Lower lobe of right lung (tissue), 2 donors: ENCODE results near the gene TTC22. TPM values are rescaled to one million over a fixed set of nuclear protein-coding genes. Genes with fewer than 3 reads are reported as not detected.
A peak's percentile ranks its signal among the peaks of the same experiment; 100 is the strongest.
"Not testable (repeated sequence)": the region's sequence is repeated elsewhere in the genome, so short reads cannot be mapped to it uniquely, and the experiment has no call there.

Experiments
- ATAC-seq, 2 donors: fragments of 200-7000 bp; cut with Tn5 transposase; one replicate each; pipeline ENCODE4 v1.9.1; 2020 to 2022; ENCODE audit warnings: mild to moderate bottlenecking in 2 of 2, moderate library complexity in 2 of 2
- DNase-seq: peaks from one replicate; pipeline ENCODE4 v3.0.0-alpha.2; 2020
- H3K27ac ChIP-seq: fragments of 200-600 bp; one replicate; pipeline ENCODE4 v1.8.0; 2022
- H3K27me3 ChIP-seq: fragments of 200-600 bp; one replicate; pipeline ENCODE4 v1.8.0; 2022; ENCODE audit warnings: low read depth
- H3K36me3 ChIP-seq: fragments of 200-600 bp; one replicate; pipeline ENCODE4 v1.8.0; 2022; ENCODE audit warnings: mild to moderate bottlenecking
- H3K4me1 ChIP-seq: fragments of 200-600 bp; one replicate; pipeline ENCODE4 v1.8.0; 2022
- H3K4me3 ChIP-seq: fragments of 200-600 bp; one replicate; pipeline ENCODE4 v1.8.0; 2022; ENCODE audit warnings: mild to moderate bottlenecking
- H3K9me3 ChIP-seq: fragments of 200-600 bp; one replicate; pipeline ENCODE4 v1.8.0; 2022
- intact Hi-C: fragments of 100-400 bp; cut with DNase I; formaldehyde crosslinking; loops from one replicate; pipeline ENCODE4 v1.11.0; 2022
- total RNA-seq: library from RNA; stranded (reverse); fragmentation: NEBNext Ultra II Directional; extraction: Animal tissue kit (Norgen Biotek cat#: 25700); gene quantifications from one replicate; pipeline ENCODE4 v1.2.1, GENCODE V29; 2021
- TF ChIP-seq, protein P1 (sequence below): fragments of 200-600 bp; IDR thresholded peaks from one replicate; pipeline ENCODE4 v1.8.0; 2022; ENCODE audit warnings: antibody characterized with exemption, mild to moderate bottlenecking
- donor health status: DM: no; HTN: yes; CAD: no; lungs with severe emphysema.

Gene TTC22
- total RNA-seq, 1 donor from 2014 or later = 8.4 TPM

DNA sequence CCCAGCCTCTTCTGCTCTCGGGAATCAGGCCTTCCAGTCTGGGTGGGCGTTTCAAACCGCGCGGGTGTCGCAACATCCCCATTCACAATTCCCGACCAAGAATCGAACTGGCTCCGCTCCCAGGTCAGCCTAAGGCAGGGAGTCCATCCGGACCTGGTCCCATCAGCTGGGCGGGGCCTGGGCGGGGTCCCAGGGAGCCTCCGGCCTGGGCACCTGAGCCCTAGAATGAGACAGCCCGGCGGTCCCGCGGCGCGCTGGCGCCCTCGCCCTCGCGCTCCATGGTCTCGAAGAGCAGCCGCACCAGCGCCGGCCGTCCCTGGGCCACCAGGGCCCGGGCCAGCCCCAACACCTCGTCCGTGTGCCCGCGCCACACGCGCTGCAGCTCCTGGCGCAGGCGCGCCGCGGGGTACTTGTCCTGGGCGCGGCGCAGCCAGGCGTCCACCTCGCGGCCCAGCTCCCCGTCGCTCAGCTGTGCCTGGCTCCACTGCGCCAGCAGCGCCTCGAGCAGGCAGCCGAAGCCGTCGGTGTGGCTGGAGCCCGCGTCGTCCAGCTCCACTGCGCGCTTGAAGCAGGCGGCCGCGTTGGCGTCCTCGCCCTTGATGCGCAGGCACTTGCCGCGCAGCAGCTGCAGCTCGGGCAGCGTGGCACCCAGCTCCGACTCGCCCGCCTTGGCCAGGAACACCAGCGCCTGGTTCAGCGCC lies 19.9 kb downstream of the TTC22 start:
- TF ChIP-seq, protein P1, sequence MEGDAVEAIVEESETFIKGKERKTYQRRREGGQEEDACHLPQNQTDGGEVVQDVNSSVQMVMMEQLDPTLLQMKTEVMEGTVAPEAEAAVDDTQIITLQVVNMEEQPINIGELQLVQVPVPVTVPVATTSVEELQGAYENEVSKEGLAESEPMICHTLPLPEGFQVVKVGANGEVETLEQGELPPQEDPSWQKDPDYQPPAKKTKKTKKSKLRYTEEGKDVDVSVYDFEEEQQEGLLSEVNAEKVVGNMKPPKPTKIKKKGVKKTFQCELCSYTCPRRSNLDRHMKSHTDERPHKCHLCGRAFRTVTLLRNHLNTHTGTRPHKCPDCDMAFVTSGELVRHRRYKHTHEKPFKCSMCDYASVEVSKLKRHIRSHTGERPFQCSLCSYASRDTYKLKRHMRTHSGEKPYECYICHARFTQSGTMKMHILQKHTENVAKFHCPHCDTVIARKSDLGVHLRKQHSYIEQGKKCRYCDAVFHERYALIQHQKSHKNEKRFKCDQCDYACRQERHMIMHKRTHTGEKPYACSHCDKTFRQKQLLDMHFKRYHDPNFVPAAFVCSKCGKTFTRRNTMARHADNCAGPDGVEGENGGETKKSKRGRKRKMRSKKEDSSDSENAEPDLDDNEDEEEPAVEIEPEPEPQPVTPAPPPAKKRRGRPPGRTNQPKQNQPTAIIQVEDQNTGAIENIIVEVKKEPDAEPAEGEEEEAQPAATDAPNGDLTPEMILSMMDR = no peak

GRCh38 chr1:54777431-54777830 lies 23.7 kb downstream of the TTC22 start:
- no peak overlapping the region for H3K27ac ChIP-seq
- no peaks in the 10 kb centered on the region for H3K9me3 ChIP-seq
- TF ChIP-seq, protein P1 = no peak
- H3K4me3 ChIP-seq = no peak overlapping the region
- H3K27me3 ChIP-seq = peaks cover 13% of the 10 kb centered on the region
- intact Hi-C loops = no loop called here
- no peaks in the 10 kb centered on the region for H3K36me3 ChIP-seq
- ATAC-seq = no peak
- H3K4me1 ChIP-seq = no peaks in the 10 kb centered on the region
- no peak for DNase-seq

More for the DNA sequence above, 19.9 kb downstream of the TTC22 start:
- ATAC-seq (peak; percentile 30 to 50), DNase-seq (no peak)
- intact Hi-C loops = no loop called here
- Histone ChIP-seq H3K9me3 (no peaks in the 10 kb centered on the region), H3K27ac (no peak overlapping the region), H3K4me3 (no peak overlapping the region), H3K27me3 (peaks cover 11% of the 10 kb centered on the region), H3K36me3 (no peaks in the 10 kb centered on the region), H3K4me1 (no peaks in the 10 kb centered on the region)

GRCh38 chr1:54777011-54777410 lies 24.1 kb downstream of the TTC22 start:
- no peak overlapping the region for H3K27ac ChIP-seq
- no peaks in the 10 kb centered on the region for H3K9me3 ChIP-seq
- H3K27me3 ChIP-seq = peaks cover 13% of the 10 kb centered on the region
- TF ChIP-seq, protein P1 = no peak
- no peaks in the 10 kb centered on the region for H3K4me1 ChIP-seq
- H3K36me3 ChIP-seq = no peaks in the 10 kb centered on the region
- no peak for DNase-seq
- ATAC-seq = no peak
- no peak overlapping the region for H3K4me3 ChIP-seq
- intact Hi-C loops = no loop called here

- H3K4me1 ChIP-seq, ATAC-seq, H3K27ac ChIP-seq, H3K4me3 ChIP-seq, DNase-seq, H3K9me3 ChIP-seq, intact Hi-C loops, H3K27me3 ChIP-seq, H3K36me3 ChIP-seq: not testable (repeated sequence)
Observed at GRCh38 chr1:54775828-54776721, 25.0 kb downstream of the TTC22 start.

DNA sequence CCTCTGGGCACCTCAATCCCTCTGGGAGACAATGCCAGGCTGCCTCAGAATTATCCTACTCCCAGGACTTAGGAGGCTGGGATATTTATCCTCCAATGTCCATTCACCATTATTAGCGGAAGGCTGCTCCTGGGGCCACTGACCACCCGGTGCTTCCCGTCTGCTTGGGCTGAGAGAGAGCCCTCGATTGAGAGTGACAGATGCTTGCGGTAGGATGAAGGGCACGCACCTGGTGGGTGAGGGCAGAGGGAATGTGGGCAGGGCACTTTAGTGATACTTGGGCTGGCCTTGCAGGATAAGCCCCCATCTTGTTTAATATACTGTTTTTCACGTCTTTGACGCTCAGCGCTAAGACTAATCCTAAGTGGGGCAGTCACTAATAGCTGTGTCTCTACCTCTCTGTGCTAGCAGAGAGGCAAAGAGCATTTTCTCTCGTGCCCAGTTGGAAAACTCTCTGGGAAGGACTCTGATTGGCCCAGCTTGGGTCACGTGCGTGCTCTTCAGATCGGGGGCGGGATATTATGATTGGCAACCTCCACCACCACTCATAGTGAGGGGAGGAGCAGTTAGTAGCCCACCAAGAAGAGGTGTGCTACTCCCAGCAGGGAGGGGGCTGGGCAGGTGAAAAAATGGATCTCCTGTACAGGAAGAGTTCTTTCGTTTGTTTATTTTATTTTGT lies 26.2 kb downstream of the TTC22 start:
- Histone ChIP-seq H3K27ac (no peak overlapping the region), H3K36me3 (no peaks in the 10 kb centered on the region), H3K9me3 (no peaks in the 10 kb centered on the region), H3K4me3 (no peak overlapping the region), H3K4me1 (no peaks in the 10 kb centered on the region), H3K27me3 (peaks cover 7% of the 10 kb centered on the region)
- no peak for DNase-seq
- TF ChIP-seq, protein P1 = no peak
- peak in 1 of 2 donors; percentile 25 for ATAC-seq
- intact Hi-C loops = no loop called here
